HG03354 (cell line): ENCODE data around the gene IFITM1.
"Not testable (repeated sequence)": the region's sequence is repeated elsewhere in the genome, so short reads cannot be mapped to it uniquely, and the experiment has no call there.

ENCODE experiments used
- ATAC-seq: cut with Tn5 transposase; IDR thresholded peaks from one replicate; pipeline ENCODE4 v1.9.1; 2021; ENCODE audit warnings: mild to moderate bottlenecking; ENCODE audit not compliant: unreplicated experiment, poor library complexity, severe bottlenecking

Gene IFITM1

DNA sequence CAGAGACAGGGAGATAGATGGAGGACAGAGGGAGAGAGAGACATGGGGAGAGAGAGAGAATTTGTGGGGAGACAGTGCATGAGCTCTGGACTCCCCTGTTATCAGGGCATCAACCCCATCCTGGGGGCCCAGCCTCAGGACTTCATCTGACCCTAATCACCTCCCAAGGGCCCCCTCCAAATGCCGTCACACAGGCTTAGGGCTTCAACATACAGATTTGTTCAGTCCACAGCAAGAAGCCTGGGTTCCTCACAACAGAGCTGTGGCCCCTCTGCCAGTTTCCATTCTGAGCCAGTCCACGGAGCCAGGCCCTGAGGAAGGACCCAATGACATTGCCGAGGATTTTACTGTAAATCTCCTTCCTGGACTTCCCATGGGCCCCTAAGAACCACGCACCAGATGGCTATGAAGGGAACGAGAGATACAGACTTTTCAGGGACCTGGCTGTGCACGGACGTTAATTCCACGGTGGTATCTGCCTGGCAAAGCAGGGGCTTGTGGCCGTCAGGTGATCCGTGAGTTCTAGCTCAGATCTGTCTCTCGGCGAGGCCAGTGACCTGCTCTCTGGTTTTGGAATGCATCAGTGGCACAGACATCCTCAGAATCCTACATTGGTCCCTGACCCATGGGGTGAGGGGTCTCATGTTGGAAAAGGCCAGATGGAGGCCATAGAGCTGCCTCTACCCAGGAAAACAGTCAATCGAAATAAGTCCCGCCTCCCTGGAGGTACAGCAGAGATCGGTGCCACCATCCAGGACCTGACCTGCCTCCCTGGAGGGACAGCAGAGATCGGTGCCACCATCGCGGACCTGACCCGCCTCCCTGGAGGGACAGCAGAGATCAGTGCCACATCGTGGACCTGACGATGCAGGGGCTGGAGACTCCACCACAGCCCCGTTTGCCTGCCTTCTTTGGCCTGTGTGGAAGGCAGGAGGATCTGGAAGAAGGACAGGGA is 46.8 kb downstream of the IFITM1 start:
- ATAC-seq: no peak

DNA sequence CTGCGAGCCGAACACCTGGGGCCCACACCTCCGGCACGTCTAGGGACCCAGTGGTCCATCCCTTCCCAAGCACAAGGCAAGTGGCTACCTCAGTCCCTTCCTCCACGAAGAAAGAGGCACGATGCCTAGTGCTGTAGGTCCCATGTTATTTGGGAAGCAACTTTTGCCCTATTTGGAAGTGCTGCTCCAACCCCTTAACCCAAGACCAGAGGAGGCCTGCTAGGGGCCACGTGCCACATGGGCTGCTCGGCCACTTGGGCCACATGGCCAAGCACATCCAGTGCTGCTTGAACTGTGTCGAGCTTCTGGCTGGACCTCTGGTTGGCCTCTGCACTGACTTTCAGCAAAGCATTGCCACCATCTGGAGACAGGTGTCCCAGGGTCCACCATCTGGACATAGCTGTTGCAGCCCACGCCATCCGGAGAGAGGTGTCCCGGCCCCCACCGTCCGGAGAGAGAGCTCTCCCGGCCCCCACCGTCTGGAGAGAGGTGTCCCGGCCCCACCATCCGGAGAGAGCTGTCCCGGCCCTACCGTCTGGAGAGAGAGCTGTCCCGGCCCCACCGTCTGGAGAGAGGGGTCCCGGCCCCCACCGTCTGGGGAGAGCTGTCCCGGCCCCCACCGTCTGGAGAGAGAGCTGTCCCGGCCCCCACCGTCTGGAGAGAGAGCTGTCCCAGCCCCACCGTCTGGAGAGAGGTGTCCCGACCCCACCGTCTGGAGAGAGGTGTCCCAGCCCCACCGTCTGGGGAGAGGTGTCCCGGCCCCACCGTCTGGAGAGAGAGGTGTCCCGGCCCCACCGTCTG is 49.0 kb downstream of the IFITM1 start:
- ATAC-seq: no peak

DNA sequence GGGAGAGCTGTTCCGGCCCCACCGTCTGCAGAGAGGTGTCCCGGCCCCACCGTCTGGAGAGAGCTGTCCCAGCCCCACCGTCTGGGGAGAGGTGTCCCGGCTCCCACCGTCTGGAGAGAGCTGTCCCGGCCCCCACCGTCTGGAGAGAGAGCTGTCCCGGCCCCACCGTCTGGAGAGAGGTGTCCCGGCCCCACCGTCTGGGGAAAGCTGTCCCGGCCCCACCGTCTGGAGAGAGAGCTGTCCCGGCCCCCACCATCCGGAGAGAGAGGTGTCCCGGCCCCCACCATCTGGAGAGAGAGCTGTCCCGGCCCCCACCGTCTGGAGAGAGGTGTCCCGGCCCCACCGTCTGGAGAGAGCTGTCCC is 49.6 kb downstream of the IFITM1 start:
- ATAC-seq: not testable (repeated sequence)

DNA sequence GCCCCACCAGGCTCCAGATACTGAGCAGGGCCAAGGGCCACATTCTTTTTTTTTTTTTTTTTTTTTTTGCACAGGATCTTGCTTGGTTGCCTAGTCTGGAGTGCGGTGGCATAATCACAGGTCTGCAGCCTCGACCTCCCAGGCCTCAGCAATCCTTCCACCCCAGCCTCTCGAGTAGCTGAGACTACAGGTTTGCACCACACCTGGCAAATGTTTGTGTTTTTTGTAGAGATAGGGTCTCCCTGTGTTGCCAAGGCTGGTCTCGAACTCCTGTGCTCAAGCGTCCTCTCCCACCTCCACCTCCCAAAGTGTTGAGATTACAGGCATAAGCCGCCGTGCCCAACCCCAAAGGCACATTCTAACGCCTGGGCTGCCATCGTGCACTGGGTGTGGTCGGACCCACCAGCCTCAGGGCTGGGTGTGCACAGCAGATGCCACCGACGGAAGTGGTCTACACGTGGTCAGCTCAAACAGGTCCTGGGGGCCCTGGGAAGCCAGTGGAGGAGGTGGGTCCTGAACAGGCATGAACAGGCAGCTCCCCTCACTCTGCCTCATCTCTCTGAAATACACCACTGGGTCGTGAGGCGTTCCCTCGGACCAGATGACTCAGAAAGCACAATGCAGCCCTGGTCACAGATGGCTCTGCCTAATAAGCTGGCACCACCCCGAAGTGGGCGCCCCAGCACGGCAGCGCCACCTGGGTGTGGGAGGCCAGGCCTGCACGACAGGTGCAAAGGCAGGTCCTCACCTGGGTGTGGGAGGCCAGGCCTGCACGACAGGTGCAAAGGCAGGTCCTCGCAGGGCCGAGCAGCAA is 50.3 kb downstream of the IFITM1 start:
- no peak for ATAC-seq
